DND-41 (cell line): ENCODE data around the gene COPS4.

Experiments used
- CTCF ChIP-seq: IDR thresholded peaks from 2 replicates; pipeline ENCODE4 v1.5.1; 2012; ENCODE audit warnings: borderline replicate concordance, low read length, moderate library complexity, mild to moderate bottlenecking; ENCODE audit not compliant: poor library complexity, severe bottlenecking; ENCODE audit errors: extremely low read depth
- EZH2 ChIP-seq: IDR thresholded peaks from 3 replicates; pipeline ENCODE4 v1.6.1; 2012; ENCODE audit warnings: borderline replicate concordance, low read depth, mild to moderate bottlenecking, moderate library complexity, low read length, inconsistent platforms; ENCODE audit not compliant: severe bottlenecking

GRCh38 chr4:83062739-83063138 is 27.8 kb downstream of the COPS4 start:
- no peak for TF ChIP-seq CTCF
- no peak for TF ChIP-seq EZH2
